Prostate gland (tissue), 2 donors: ENCODE results near the gene MYL7. TPM values are rescaled to one million over a fixed set of nuclear protein-coding genes. Genes with fewer than 3 reads are reported as not detected.

Experiments
- DNase-seq: peaks from one replicate; pipeline ENCODE4 v3.0.0-alpha.2; 2019; ENCODE audit warnings: low spot score
- H3K27ac ChIP-seq, 2 donors: fragments of 200-600 bp; sonication (generic); 2 replicates each; pipeline ENCODE4 v1.5.1; 2017 to 2019
- H3K27me3 ChIP-seq: fragments of 200-600 bp; sonication (generic); replicated peaks from 2 replicates; pipeline ENCODE4 v1.5.1; 2019; ENCODE audit not compliant: insufficient read depth
- H3K36me3 ChIP-seq, 2 donors: fragments of 200-600 bp; sonication (generic); 1 replicate in 1 of 2; 2 replicates in 1 of 2; pipeline versions ENCODE4 v1.5.1 to v1.8.1; 2017 to 2019
- H3K4me1 ChIP-seq: fragments of 200-600 bp; sonication (generic); replicated peaks from 2 replicates; pipeline ENCODE4 v1.5.1; 2019
- H3K4me3 ChIP-seq, 2 donors: fragments of 200-600 bp; sonication (generic); 2 replicates each; pipeline ENCODE4 v1.5.1; 2017 to 2019
- H3K9me3 ChIP-seq: fragments of 200-600 bp; sonication (generic); 2 replicates; pipeline ENCODE4 v1.5.1; 2017
- POLR2A ChIP-seq: fragments of 450-650 bp; IDR thresholded peaks from one replicate; pipeline ENCODE4 v1.6.1; 2016; ENCODE audit warnings: antibody characterized with exemption, mild to moderate bottlenecking
- POLR2AphosphoS5 ChIP-seq: sonication (generic); formaldehyde crosslinking; IDR thresholded peaks from one replicate; pipeline ENCODE4 v1.6.1; 2017; ENCODE audit warnings: antibody characterized with exemption
- WGBS: methylation state at CpG from one replicate; pipeline ENCODE4 v1.1.5; 2018; 5-methylcytosine and 5-hydroxymethylcytosine counted together
- intact Hi-C: fragments of 100-400 bp; cut with DNase I; formaldehyde crosslinking; loops from one replicate; pipeline ENCODE4 v1.14.2; 2022
- total RNA-seq, 2 donors: library from RNA; depleted of rRNA; stranded (reverse); fragments of >200 nt; gene quantifications; one replicate each; pipeline ENCODE4 v1.1.0, GENCODE V29; 2016
- TF ChIP-seq, protein P1 (sequence below), 4 experiments: fragments of 200-600 bp in 2 of 4; fragments of 450-650 bp in 2 of 4; sonication (generic) in 2 of 4; IDR thresholded peaks; 1 replicate in 3 of 4; 2 replicates in 1 of 4; pipeline ENCODE4 v1.5.1; 2016 to 2019; ENCODE audit warnings: antibody characterized with exemption in 4 of 4, mild to moderate bottlenecking in 2 of 4, moderate library complexity in 2 of 4

The MYL7 gene
- total RNA-seq, 2 donors from 2014 or later: not detected

DNA sequence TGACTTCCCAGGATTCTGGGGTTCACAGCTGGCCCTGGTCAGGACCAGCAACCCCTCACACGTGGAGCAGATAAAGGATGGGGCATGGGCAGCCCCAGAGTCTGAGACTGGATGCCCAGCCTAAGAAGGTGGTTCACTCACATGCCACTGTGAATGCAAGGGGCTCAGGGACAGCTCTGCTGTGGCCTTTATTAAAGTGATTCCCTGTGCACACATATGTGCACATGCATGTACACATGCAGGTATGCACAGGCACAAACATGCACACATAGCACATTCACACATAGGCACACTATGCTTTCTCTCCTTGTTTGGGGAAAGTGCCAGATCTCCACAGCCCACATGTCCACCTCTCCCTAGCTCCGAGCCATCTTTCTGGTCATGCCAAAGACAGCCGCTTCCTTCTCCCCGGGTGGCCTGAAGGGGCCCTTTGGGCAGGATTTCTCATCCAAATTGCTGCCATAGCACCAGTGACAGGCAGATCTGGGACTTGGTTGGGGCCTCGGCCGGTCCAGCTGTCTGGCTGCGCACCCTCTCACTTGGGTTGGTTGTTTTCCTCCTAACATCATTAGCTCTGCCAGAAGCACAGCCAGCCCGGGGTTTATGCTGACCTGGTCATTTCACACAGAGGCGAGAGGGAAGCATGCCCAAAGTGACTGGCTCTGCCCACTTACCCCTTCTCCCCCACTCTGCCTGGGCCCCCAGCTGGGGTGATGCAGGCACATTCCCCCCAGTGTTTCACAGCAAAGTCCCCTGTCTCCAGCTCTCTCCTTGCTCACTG is 46.7 kb upstream of the MYL7 start:
- intact Hi-C loops: no loop called here
- H3K27ac ChIP-seq: no peak overlapping the region
- no peaks in the 10 kb centered on the region for H3K27me3 ChIP-seq
- no peaks in the 10 kb centered on the region for H3K9me3 ChIP-seq
- 51% methylated on average over 9 of the region's 9 CpGs for WGBS
- no peaks in the 10 kb centered on the region for H3K4me1 ChIP-seq
- TF ChIP-seq POLR2A: no peak
- TF ChIP-seq POLR2AphosphoS5: no peak
- TF ChIP-seq, protein P1, sequence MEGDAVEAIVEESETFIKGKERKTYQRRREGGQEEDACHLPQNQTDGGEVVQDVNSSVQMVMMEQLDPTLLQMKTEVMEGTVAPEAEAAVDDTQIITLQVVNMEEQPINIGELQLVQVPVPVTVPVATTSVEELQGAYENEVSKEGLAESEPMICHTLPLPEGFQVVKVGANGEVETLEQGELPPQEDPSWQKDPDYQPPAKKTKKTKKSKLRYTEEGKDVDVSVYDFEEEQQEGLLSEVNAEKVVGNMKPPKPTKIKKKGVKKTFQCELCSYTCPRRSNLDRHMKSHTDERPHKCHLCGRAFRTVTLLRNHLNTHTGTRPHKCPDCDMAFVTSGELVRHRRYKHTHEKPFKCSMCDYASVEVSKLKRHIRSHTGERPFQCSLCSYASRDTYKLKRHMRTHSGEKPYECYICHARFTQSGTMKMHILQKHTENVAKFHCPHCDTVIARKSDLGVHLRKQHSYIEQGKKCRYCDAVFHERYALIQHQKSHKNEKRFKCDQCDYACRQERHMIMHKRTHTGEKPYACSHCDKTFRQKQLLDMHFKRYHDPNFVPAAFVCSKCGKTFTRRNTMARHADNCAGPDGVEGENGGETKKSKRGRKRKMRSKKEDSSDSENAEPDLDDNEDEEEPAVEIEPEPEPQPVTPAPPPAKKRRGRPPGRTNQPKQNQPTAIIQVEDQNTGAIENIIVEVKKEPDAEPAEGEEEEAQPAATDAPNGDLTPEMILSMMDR (IDR thresholded peaks at IDR 0.05): no peak
- no peaks in the 10 kb centered on the region for H3K36me3 ChIP-seq
- DNase-seq: no peak
- no peak overlapping the region for H3K4me3 ChIP-seq

DNA sequence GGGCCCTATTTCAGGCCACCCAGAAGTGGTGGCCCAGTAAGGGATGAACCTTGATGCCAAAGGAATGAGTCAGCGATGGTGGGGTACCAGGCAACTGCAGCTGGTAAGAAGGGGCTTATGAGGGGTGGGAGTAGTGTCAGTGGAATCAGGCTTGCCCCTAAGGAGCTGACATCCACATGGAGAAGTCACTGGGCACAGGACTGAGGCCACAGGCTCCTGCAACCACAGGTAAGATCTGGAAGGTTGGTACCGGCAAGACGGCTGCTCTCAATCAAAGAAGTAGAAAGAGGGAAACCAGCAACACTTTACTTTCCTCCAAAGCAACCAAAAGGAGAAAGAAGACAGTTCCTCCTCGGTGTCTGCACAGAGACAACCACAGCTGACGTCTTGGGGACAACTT is 45.6 kb upstream of the MYL7 start:
- intact Hi-C loops: no loop called here
- WGBS: 84% methylated on average over 5 of the region's 5 CpGs
- Histone ChIP-seq H3K27ac (no peak overlapping the region), H3K27me3 (no peaks in the 10 kb centered on the region), H3K4me3 (no peak overlapping the region), H3K4me1 (no peaks in the 10 kb centered on the region), H3K36me3 (no peaks in the 10 kb centered on the region), H3K9me3 (no peaks in the 10 kb centered on the region)
- no peak for DNase-seq
- TF ChIP-seq POLR2A: no peak
- TF ChIP-seq, protein P1 (IDR thresholded peaks at IDR 0.05): no peak
- TF ChIP-seq POLR2AphosphoS5: no peak

DNA sequence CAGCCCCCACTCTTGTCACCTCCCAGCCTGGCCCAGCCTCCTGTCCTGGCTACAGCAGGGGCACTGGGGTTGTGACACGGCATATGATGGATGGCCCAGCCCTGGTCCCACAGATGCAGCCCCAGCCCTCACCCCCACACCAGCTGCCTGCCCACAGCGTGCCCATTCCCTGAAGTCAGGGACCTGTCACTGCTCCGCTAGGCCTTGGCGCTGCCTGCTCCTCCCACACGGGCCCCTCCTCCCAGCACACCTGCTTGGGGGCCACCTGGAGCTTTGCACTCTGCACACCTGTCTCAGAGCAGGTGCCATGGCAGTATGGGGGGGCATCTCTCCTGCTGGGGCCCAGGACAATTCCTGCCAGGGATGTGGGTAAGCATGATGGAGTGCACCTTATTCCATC is 44.6 kb upstream of the MYL7 start:
- TF ChIP-seq POLR2AphosphoS5 (no peak), POLR2A (no peak)
- TF ChIP-seq, protein P1 (IDR thresholded peaks at IDR 0.05): no peak
- 80% methylated on average over 5 of the region's 5 CpGs for WGBS
- DNase-seq: no peak

DNA sequence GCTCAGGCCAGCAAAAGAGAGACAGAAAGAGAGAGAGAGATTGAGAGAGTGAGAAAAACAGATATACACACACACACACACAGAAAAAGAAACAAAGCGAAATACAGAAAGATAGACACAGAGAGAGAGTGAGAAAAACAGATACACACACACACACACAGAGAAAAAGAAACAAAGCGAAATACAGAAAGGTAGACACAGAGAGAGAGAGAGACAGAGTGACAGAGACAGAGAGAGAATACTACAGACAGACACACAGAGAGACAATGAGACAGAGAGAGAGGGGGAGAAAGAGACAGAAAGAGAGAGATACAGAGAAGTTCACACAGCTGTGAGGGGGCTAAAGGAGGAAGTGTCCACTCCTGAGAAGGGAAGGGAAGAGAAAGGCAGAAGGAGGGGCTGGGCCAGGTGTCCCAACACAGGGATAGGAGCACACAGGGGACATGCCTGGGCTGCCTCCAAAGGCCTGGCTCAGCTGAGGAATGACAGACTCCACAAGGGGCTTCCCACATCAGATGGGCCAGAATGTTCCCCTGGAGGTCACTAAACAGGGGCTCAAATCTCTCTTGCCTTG is 43.8 kb upstream of the MYL7 start:
- Histone ChIP-seq H3K36me3 (no peaks in the 10 kb centered on the region), H3K4me1 (no peaks in the 10 kb centered on the region), H3K9me3 (no peaks in the 10 kb centered on the region), H3K27me3 (no peaks in the 10 kb centered on the region), H3K4me3 (no peak overlapping the region), H3K27ac (no peak overlapping the region)
- WGBS: 80% methylated on average over 2 of the region's 2 CpGs
- DNase-seq: no peak
- TF ChIP-seq POLR2AphosphoS5: no peak
- intact Hi-C loops: no loop called here

More for the DNA sequence above, 44.6 kb upstream of the MYL7 start:
- Histone ChIP-seq H3K4me1 (no peaks in the 10 kb centered on the region), H3K27ac (no peak overlapping the region), H3K27me3 (no peaks in the 10 kb centered on the region), H3K36me3 (no peaks in the 10 kb centered on the region), H3K9me3 (no peaks in the 10 kb centered on the region), H3K4me3 (no peak overlapping the region)
- intact Hi-C loops: no loop called here

DNA sequence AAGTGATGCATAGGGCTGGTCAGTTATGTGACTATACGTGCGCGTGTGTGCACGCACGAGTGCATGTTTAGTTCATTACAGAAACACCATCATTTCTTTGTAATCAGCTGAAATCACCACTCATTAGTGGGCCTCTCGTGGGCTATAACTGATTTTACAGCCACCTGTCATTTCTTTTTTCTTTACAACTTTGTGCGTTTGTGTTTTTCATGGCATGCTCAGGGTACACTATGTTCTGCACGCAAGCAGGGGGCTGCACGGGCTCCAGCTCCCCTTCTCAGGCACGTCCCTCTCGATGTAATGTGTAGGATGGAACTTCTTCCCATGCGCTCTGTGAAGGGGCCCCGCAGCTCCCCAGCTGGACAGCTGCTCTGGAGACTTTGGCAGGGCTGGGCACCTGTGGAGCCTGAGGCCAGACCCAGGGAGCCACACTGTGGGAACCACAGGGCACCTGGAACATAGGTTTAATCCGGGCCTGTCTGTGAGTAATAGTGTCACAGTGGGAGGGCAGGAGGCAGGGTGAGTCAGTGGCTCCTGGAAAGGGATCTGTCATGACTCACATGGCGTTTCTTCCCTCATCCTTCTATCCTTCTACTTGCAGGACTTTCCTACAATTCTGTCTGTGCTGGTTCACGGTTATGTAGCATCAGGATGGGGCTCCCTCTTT is 43.2 kb upstream of the MYL7 start:
- Histone ChIP-seq H3K4me3 (no peak overlapping the region), H3K27me3 (no peaks in the 10 kb centered on the region), H3K4me1 (no peaks in the 10 kb centered on the region), H3K9me3 (no peaks in the 10 kb centered on the region), H3K27ac (no peak overlapping the region), H3K36me3 (no peaks in the 10 kb centered on the region)
- intact Hi-C loops: no loop called here
- WGBS: 53% methylated on average over 16 of the region's 16 CpGs
- TF ChIP-seq, protein P1 (IDR thresholded peaks at IDR 0.05): no peak
- TF ChIP-seq POLR2A (no peak), POLR2AphosphoS5 (no peak)
- DNase-seq: no peak
